ENCODE results near the gene POLE3.
A peak's percentile ranks its signal among the peaks of the same experiment; 100 is the strongest.
"Not testable (repeated sequence)": the region's sequence is repeated elsewhere in the genome, so short reads cannot be mapped to it uniquely, and the experiment has no call there.

POLE3 gene

DNA sequence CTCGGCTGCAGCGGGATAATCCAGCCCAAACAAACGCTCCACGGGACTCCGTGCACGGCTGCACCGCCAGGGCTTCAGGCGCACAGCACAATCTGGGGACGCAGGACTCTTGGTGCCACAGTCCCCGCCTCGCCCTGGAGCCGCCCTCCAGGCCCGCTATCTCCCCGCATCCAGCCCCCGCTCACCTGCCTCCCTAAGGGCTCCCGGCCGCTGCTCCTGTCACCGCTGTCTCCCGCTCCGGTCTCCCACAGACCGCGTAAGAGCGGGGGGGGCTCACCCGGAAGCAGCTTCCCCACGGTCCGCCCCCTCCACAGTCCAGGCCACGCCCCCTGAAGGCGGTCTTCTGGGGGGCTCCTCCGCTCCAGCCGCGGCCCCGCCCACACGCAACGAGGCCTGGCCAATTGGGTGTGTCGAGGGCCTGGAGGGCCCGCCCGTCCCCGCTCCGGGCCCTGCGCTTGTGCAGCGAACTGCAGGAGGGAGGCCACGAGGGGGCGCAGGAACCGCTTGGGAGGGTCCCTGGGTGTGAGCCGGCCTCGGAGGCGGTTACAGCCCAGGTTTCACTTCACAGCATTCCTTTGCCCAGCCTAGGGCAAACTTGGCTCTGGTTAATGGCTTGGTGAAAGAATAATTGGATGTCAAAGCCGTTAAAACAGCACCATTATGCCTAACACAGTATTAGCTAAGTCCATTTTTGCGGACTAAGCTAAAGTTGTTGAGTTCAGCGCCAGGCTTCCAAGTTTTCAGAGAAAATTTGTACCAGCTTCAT lies 9.3 kb downstream of the POLE3 start, which contains the start of gene ALAD:
TSS of gene ALAD (minus strand) at position 258 of the 766 bp plus-strand sequence. CDS start 7,725 bp downstream, outside the sequence.
- peak; percentile 100 for DNase-seq

DNA sequence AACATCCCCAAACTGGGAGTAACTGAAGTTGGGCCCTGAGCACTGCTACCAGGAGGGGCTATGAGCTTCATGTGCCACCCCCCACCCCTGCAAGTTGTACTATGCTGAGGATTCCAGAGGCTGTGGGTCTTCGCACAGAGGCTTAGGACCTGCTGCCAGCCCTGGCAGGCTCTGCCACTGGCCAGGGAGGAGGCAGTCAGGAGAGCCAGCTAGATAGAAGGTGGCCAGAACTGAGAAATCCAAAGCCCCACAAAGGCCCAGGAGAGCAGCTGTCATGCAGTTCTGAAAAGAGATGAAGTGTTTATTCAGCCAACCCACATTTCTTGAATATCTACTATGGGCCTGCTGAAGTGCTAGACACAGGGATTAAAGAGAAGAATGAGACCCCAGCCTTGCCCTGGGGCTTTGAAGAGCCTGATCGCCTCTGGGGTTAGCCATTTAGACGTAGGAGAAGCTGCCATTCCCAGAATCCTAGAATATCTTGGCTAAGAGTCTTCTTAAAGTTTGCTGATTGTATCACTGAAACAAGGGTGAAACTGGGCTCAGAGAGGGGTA lies 10.8 kb downstream of the POLE3 start:
- no peak for DNase-seq

DNA sequence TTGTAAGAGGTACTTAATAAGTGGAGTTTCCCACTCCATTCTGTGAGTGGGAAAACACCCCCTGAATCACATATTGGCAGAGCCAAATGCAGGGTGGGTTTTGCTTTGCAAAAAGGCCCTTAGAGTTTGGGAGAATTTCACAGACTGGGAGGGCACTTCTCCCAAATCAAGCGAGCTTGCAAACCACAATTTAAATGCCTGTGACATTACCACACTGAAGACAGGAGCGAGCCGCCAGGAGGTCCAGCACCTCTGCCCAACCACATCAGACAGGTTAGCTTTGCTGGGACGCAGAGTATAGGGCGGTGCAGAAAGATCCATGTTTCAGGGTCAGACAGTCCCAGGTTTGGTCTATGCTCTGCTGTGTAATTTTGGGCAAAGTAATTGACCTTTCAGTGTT lies 11.7 kb downstream of the POLE3 start:
- DNase-seq, result no peak

DNA sequence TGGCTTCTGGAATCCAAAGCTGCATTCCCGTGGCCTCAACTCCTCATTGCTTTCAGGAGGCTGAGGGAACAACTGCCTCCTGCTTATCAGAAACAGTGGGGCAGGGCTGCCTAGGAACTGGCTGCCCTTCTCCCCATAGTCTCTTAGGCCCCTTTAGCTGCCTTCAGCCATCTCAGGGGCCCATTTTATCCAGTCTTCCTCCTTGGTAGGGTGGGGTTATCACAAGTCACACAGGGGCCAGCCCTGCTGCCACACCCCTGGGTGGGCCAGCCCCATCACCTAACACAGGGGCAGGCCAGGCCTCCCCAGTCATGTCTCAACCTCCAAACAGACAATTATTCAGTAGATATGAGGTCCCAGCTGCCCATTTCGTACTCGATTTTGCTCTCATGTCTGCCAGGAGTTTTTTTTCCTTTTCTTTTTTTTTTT lies 13.3 kb downstream of the POLE3 start:
- DNase-seq, result no peak

DNA sequence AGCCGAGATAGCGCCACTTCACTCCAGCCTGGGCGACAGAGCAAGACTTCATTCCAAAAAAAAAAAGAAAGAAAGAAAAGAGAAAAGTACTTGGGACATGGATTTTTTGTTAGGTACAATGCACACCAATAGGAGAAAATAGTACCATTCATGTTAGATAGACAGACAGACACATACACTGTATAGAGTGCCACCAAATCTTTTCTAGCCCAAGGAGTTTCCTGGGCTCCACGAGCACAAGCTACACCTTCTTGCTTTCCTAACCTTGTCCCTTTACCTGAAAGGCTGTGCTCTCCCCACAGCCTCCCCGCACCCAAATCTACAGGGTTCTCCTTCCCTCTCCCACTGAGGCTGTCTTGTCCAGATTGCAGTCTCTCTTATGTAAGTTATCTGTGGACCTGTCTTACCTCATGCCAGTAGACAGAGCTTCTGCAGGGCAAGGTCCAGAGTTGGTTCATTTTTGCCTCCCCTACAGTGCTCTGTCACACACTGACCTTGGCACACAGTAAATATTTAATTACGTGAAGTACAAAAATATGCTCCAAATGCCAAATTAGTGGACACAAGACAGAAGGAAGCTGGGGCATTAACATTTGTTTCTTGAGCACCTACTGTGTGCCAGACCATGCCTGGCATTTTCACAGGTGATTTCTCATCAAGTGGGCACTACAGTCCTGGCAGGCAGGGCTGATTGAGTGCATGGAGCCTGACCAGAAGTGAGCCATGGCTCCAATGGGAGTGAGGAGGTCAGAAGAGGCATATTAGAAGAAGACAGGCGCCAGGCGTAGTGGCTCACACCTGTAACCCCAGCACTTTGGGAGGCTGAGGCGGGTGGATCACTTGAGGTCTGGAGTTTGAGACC lies 15.2 kb downstream of the POLE3 start:
- DNase-seq, result no peak

DNA sequence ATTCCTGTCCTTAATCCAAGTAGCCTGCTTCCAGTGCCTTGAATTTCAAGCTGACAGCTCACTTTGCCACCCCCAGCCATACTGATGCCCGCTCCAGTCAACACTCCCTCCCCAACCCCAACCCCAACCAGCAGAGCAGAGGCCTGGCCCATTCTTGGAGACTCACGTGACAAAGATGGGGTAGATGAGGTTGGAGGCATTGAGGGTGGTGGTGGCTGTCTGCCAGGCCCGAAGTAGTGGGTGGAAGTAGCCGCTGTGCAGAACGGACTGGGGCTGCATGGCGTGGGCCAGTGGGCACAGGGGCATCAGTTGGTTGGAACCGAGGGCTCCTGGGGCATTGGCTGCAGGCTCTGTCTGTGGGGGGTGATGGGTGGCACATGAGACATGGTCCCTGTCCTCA lies 17.2 kb downstream of the POLE3 start:
- DNase-seq, result no peak

DNA sequence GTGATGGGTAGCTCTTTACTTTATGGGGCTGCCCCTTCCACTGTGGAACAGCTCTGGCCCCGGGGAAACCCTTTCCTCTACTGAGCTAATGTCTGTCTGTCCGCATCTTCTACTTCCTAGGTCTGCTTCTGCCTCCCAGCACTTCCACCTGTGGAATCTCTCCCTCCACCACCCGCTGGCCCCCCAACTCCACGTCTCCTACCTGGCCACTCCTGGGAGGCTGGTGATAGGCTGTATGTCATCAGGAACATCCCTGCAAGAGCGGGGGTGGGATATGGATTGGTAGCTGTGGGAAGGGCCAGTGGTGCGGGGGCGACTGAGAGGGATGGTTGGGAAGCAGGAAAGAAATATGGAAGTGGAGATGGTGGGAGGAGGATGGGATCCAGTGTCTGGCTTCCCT lies 18.6 kb downstream of the POLE3 start:
- DNase-seq, result no peak

DNA sequence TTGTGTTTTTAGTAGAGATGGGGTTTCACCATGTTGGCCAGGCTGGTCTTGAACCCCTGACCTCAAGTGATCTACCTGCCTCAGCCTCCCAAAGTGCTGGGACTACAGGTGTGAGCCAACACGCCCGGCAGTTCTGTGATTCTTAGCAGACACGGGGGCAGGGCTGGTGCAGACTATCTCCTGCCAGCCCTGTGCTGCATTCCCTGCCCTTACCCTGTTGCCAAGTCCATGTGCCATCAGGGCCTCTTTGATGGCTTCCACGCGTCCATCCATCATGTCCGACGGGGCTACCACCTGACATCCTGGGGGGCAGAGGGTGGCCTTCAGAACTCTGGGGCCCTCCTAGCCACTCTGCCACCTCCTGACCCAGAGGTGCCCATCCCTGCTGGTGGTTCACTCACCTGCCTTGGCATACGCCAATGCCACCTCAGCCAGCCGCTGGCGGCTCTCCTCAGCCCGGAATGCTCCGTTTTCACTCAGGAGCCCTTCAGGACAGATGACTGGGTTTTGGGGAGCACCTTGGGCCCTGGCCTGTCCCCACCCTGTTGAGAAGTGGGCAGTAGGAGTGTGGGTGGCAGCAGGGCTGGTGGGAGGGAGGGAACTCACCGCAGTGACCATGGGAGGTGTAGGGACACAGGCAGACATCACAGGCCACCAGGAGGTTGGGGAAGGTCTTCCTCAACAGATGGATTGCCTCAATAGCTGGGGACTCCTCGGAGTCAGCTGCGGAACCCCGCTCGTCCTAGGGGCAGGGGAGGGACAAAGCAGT lies 20.1 kb downstream of the POLE3 start:
- no peak for DNase-seq

DNA sequence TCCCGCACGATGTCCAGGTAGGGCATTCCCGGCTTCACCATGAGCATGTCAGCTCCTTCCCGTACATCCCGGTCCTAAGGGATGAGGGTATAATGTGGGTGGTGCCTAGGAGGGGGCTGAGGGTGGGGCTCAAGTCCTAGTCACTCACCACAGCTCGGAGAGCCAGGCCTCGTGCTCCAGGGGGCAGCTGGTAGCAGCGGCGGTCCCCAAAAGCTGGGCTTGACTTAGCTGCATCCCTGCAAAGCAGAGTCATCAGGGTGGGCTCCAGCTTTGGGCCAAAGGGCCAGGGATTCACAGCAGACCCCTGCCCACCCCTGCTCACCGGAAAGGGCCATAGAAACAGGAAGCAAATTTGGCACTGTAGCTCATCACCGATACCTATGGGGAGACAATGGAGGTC lies 21.0 kb downstream of the POLE3 start:
- DNase-seq, result no peak

DNA sequence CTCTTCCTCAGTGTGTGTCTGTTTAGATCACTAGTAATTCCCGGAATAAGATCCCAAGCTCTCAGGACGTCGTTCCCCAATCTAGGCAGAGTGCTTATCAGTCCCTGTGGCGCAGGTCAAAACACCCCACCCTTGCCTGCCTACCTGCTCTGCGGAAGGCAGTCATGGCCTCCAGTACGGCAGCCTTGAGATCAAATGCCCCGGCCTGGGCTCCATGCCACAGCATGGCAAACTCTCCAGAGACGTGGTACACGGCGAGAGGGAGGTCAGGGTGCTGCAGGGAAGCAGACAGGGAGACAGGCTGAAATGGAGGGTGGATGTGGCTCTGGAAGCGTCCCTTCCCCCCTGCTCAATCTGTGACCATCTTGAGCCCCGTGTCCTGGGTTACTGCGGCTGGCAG lies 21.6 kb downstream of the POLE3 start:
- no peak for DNase-seq

DNA sequence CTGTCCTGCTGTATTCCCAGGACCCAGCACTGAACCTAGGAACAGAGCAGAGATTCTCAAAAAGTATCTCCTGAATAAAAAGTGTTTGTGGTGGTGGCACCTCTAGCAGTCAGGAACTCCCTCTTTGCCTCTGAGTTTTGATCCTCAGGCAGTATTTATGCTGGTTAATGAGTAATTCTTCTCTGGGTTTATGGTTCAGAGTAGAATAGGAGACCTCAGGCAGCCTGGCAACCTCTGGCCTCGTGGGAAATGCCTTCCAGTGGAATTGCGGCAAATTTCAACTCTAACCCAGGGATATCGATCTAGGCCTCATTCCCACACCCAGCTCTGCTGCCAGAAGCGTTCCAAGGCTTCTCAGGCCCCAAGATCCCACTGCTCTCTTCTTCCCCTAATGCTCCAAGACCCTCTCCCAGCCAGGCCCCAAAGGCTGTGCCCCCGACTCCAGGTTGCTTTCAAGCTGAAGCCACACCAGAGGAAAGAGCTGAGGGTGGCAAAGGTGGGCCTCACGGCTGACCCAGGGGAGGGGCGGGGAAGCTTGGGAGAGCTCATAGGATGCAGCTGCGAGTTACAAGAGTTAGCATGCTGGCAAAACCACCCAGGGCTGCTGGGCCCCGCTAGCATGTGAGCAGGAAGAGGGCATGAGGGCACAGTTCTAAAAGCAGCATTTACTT lies 22.8 kb downstream of the POLE3 start:
- no peak for DNase-seq

DNA sequence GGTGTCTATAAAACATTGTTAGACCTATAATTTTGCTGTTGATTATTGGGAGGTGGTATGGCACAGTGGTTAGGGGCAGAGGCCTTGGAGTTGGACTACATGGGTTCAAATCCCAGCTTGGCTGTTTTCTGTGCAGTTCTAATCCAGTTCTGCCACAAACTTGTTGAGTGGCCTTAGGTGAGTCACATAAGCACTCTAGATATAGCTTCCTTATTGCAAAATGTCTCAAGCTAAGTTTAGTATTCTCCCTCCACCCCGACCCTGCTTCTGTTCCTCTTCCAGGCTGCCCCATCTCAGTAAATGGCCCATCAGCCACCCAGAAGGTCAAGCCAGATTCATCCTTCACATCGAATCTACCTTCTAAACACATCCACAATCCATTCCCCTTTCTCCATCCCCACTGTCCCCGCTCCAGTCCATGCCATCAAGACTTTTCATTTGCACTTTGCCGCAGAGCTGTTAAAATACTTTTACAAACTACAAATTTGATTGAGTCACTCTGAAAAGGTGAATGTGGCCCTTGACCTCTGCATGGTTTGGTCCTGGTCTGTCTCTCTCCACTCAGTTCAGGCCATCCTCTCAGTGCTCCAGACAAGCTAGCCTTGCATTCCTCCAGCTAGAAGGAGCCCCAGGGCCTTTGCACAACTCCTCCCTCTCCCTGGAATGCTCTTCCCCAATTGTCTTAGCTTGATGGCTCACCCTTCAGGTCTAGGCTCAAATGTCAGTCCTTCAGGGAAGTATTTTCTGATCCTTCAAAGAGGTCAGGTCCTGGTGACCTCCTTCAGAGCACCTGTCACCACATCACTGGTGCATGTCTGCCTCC lies 23.7 kb downstream of the POLE3 start:
- DNase-seq, result no peak

DNA sequence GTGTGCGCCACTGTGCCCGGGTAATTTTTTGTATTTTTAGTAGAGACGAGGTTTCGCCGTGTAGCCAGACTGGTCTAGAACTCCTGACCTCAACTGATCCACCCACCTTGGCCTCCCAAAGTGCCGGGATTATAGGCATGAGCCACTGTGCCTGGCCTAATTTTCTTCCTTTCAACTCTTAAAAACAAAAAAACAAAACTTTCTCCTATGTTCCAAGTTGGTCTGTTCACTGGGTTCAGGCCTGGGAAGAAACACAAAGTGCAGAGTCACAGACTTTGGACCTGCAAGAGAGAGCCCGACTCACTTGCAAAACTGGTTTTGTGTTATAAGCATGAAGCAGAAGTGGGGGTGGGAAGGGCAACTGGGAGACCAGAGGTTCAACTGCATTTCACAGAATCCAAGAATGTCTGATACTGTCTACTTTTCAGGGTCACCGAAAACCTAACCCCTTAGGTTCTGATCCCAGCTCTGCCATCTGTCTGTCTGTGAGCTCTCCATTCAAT lies 28.5 kb downstream of the POLE3 start:
- no peak for DNase-seq

DNA sequence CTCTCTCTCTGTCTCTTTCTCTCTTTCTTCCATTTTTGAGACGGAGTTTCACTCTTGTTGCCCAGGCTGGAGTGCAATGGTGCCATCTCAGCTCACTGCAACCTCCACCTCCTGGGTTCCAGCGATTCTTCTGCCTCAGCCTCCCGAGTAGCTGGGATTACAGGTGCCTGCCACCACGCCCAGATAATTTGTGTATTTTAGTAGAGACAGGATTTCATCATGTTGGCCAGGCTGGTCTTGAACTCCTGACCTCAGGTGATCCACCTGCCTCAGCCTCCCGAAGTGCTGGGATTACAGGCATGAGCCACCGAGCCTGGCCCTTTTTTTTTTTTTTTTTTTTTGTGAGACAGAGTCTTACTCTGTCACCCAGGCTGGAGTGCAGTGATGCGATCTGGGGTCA lies 29.0 kb downstream of the POLE3 start:
- not testable (repeated sequence) for DNase-seq

DNA sequence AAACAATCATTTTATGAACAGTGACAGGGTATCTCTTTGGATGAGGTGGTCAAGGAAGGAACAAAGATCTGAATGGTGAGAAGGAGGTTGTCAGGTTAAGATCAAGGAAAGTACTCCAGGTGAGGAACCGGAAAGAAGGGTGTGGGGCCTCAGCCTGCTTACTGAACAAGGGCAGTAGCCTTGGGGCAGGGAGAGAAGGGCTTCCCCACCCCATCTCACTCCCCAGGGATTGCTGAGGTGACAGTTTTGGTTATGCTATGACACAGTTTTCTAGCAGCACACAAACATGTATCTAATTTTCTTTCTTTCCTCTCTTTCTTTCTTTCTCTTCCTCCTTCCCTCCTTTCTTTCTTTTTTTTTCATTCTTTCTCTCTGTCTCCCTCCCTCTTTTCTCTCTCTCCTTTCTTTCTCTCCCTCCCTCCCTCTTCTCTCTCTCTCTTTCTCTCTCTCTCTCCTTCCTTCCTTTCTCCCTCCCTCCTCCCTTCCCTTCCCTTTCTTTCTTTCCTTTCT lies 29.6 kb downstream of the POLE3 start:
- no peak for DNase-seq

DNA sequence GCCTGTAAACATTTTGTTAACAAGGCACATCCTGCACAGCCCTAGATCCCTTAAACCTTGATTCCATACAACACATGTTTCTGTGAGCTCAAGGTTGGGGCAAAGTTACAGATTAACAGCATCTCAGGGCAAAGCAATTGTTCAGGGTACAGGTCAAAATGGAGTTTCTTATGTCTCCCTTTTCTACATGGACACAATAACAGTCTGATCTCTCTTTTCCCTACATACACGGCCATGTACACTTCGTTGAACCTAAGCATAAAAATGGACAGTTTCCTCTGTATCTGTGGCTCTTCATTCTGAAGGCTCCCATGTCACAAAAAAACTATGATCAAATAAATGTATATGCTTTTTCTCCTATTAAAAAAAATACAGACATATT lies 30.7 kb downstream of the POLE3 start:
- DNase-seq, result not testable (repeated sequence)

DNA sequence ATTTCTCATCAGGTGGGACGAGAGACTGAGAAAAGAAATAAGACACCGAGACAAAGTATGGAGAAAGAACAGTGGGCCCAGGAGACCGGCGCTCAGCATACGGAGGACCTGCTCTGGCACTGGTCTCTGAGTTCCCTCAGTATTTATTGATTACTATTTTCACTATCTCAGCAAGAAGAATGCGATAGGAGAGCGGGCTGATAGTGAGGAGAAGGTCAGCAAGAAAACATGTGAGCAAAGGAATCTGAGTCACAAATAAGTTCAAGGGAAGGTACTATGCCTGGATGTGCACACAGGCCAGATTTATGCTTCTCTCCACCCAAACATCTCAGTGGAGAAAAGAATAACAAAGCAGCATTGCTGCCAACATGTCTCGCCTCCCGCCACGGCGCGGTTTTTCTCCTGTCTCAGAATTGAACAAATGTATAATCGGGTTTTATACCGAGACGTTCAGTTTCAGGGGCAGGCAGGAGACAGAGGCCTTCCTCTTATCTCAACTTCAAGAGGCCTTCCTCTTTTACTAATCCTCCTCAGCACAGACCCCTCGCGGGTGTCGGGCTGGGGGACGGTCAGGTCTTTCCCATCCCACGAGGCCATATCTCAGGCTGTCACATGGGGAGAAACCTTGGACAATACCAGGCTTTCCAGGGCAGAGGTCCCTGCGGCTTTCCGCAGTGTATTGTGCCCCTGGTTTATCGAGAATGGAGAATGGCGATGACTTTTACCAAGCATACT lies 31.2 kb downstream of the POLE3 start:
- not testable (repeated sequence) for DNase-seq

DNA sequence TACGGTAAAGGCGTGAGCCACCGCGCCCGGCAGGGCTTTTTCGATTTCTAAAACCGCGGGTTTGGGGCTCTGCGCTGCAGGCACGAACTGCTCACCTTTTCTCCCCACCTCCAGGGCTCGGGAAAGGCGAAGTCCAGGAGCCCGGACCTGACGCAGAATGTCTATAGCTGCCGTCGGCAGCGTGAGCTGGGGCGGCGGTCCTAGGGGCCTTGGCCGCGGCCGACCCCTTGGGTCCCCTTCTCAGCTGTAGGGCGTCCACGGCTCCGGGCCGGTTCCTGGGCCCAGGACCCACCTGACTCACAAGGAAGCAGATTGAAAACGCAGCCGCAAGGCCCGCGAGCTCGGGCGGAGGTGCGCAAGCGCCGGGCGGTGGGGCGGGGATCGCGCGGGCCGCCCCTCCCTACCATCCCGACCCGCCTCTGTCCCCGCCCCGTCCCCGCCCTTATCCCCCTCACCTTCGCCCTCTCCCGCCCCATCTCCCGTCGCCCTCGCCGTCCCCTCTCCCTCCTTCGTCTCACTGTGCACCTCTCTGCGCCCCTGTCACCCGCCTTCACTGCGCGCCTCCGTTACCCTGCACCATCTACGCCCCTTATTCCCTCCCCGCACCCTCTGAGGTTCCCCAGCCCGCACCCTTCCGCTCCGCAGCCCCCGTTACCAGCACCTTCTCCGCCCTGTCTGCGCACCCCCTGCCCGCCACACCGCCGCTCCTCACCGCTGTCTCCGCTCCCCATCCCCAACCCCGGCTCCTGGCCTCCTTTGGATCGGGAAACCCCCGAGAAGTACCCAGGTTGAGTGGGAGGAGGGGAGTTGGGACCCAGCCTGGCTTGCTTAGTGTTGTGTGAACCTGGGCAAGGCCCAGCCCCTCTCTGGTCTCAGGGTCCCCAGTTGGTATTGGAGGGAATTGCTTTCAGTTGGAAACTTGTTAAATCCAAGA lies 33.6 kb downstream of the POLE3 start, which contains the start of gene HDHD3:
TSS of gene HDHD3 (minus strand) at position 353 of the 934 bp plus-strand sequence. CDS start 2,632 bp downstream, outside the sequence.
- DNase-seq, result peak; percentile 76

Measured in inflammatory macrophage treated with lipopolysaccharide for 4 hours (primary cell).